ENCODE data around the gene AGAP1. TPM values are rescaled to one million over a fixed set of nuclear protein-coding genes. Genes with fewer than 3 reads are reported as not detected.
A peak's percentile ranks its signal among the peaks of the same experiment; 100 is the strongest.

AGAP1 gene
- total RNA-seq, 1 experiment from 2014 or later, result 25.8 TPM

- no peak overlapping the region for H3K4ac ChIP-seq (ENCODE audit: low read depth, low read length)
- H3K4me1 Mint-ChIP-seq, result no peaks in the 10 kb centered on the region
- H3K27ac ChIP-seq (ENCODE audit: insufficient read length, low read depth, low read length), result no peak overlapping the region
These were observed 271.5 kb downstream of the AGAP1 start for GRCh38 chr2:235765181-235765820.

More at GRCh38 chr2:235765181-235765820, 271.5 kb downstream of the AGAP1 start:
- H3K79me1 ChIP-seq (ENCODE audit: insufficient read depth, low read depth, low read length, poor library complexity, severe bottlenecking), result no peaks in the 10 kb centered on the region
- H2BK12ac ChIP-seq (ENCODE audit: insufficient read length, low read depth, low read length), result no peak overlapping the region
- H3K27me3 ChIP-seq (ENCODE audit: insufficient read depth, low read length), result no peaks in the 10 kb centered on the region
- H3K9me3 Mint-ChIP-seq, result no peaks in the 10 kb centered on the region
- peak overlapping the region; percentile 81; the same call in 1 of the 2 replicates for H3K14ac ChIP-seq (ENCODE audit: insufficient read depth, low read length)
- H3K4me1 ChIP-seq (ENCODE audit: insufficient read depth, low read length), result no peaks in the 10 kb centered on the region
- H3K9ac ChIP-seq (ENCODE audit: extremely low read depth, insufficient read length, low read length), result no peak overlapping the region
- no peak overlapping the region for H2BK5ac ChIP-seq (ENCODE audit: insufficient read length, low read length)
- TF ChIP-seq CTCF (conservative IDR thresholded peaks at IDR 0.05), result no peak
- no peak overlapping the region for H2AK5ac ChIP-seq (ENCODE audit: insufficient read length, low read length)
- no peaks in the 10 kb centered on the region for H3K9me3 ChIP-seq (ENCODE audit: control insufficient read depth, low read depth, low read length)
- no peaks in the 10 kb centered on the region; the same call in none of the 2 replicates for H3K27me3 Mint-ChIP-seq (ENCODE audit: low read depth)
- H4K8ac ChIP-seq (replicated peaks; ENCODE audit: insufficient read length, low read depth, low read length), result no peak overlapping the region
- peaks cover 5 to 17% (median 9%) of the 10 kb centered on the region in 3 experiments; a peak in 6 of 7 replicates for H3K36me3 Mint-ChIP-seq (ENCODE audit: insufficient read depth in 1 of 3, low read depth in 3 of 3)
- H2BK15ac ChIP-seq (ENCODE audit: low read depth, low read length), result no peak overlapping the region
- H3K18ac ChIP-seq (ENCODE audit: insufficient read length, low read depth, low read length), result no peak overlapping the region
- H2AFZ ChIP-seq (ENCODE audit: low read length), result no peak overlapping the region
- H3T11ph ChIP-seq (ENCODE audit: low read length), result no peak overlapping the region
- WGBS (ENCODE audit: extremely low coverage, insufficient read length, low lambda C conversion rate), result no CpG with 5 or more reads among the region's 30 CpGs
- no peak overlapping the region for H3K4me2 ChIP-seq (ENCODE audit: insufficient read depth, insufficient read length, low read length)
- H4K5ac ChIP-seq (ENCODE audit: insufficient read length, low read depth, low read length), result no peak overlapping the region
- H4K91ac ChIP-seq (ENCODE audit: insufficient read length, low read depth, low read length), result no peak overlapping the region
- no peaks in the 10 kb centered on the region for H3K79me2 ChIP-seq (ENCODE audit: insufficient read depth, low read length)
- no peak overlapping the region for H3K4me3 Mint-ChIP-seq
- DNase-seq, result no peak
- H4K20me1 ChIP-seq (ENCODE audit: control insufficient read depth, insufficient read depth, insufficient read length), result no peaks in the 10 kb centered on the region
- H2BK20ac ChIP-seq (ENCODE audit: low read depth, low read length, poor library complexity, severe bottlenecking), result no peak overlapping the region
- H3K27ac Mint-ChIP-seq, result no peak overlapping the region
- no peaks in the 10 kb centered on the region for H3K23me2 ChIP-seq (ENCODE audit: insufficient read length, low read depth, low read length, poor library complexity, severe bottlenecking)
- no peak overlapping the region for H2BK120ac ChIP-seq (ENCODE audit: low read depth, low read length, poor library complexity, severe bottlenecking)
- no peak overlapping the region for H3K23ac ChIP-seq (ENCODE audit: insufficient read length, low read depth, low read length)
- H3K56ac ChIP-seq (ENCODE audit: insufficient read length, low read depth, low read length), result no peak overlapping the region

Data from H9 (cell line).